ENCODE results near the gene SPATA6L.

Gene SPATA6L, protein sequence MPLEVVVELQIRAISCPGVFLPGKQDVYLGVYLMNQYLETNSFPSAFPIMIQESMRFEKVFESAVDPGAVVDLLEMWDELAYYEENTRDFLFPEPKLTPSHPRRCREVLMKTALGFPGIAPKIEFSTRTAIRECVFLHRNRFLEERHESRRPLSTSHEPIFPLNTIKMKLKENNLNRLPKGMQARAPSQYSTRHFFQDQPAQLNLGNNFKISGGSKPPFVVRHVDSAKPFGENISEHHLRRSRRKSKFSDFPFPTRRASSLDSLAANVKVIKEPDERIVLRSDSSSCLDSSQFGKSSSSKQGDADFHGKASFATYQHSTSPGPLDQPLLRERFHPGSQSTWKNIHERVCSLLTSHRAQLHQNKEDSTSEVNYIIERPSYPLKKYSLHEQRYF

DNA sequence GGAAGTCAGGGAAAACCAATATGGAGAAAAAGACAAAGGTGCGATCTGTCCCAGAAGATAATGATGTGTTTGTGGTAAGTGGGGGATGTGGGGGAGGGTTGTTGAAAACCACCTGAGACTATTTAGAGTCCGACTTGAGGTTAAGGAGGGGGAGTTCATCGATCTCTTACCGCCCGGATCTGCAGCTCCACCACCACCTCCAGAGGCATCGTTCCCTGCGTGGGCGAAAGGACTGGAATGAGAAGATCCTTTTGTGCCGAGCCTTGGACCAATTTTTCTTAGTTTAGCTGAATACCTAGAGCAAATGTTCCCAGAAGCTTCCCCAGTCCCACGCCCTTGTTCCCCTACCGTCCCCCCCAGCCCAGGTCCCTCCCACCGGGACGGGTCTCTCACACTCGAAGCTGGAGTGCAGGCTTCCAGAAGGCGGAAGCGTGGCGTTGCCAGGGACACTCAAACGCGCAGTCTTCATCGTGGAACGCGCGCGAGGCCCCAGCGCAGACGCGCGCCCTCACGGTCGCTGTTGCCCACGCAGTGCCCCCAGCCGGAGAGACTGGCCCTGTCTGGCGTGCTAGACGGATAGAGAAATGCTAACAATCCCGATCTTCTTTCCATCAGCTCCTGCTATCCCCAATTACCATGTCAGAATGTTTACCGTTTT lies at the start of gene SPATA6L:
SPATA6L (minus strand) TSS at position 439 of the 658 bp plus-strand sequence; CDS start at position 209, 230 bp downstream.
- peak in 2 of 4 experiments; percentile 22 to 24 for DNase-seq (ENCODE audit: low read depth in 4 of 4, low spot score in 1 of 4)

DNA sequence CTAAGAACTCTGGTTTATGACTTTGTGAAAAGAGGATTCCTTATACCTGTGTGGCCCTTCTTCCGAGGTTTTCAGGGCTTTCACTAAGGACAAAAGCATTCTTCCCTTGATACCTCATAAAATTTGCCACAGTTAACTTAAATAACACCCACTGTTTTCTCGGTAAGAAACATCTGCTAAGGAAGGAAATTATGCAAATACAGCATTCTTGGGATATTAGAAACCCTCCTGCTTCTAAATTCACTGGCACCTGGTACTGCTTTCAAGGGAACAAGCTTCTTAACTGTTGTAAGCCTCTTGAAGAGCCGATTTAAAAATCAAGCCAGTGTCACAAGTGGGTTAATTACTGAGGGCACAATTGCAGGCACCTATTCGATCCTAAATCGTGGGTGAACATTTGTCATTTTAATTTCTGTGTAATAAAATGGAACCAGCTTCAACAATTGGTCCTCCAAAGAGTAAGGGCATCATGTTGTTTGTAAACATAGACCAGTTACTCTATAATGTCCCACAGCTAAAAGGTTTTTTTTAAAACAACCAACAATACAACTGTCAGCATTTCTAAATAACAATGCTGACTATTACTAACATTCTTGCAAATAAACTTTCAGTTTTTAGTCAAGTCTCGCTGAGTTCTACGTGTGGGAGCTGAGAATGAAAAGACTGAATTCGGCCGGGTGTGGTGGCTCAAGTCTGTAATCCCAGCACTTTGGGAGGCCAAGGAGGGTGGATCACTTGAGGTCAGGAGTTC lies 48.2 kb upstream of the SPATA6L start:
- no peak for DNase-seq (ENCODE audit: low read depth in 4 of 4, low spot score in 1 of 4)

DNA sequence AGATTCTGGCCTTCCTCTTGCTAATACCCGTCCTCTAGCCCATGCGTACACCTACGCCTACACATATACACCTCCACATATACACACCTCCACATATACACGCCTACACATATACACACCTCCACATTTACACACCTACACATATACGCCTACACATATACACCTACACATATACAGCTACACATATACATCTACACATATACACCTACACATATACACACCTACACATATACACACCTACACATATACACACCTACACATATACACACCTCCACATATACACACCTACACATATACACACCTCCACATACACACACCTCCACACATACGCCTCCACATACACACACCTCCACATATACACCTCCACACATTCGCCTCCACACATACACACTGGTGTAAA lies 47.6 kb upstream of the SPATA6L start:
- no peak for DNase-seq (ENCODE audit: low read depth in 4 of 4, low spot score in 1 of 4)

DNA sequence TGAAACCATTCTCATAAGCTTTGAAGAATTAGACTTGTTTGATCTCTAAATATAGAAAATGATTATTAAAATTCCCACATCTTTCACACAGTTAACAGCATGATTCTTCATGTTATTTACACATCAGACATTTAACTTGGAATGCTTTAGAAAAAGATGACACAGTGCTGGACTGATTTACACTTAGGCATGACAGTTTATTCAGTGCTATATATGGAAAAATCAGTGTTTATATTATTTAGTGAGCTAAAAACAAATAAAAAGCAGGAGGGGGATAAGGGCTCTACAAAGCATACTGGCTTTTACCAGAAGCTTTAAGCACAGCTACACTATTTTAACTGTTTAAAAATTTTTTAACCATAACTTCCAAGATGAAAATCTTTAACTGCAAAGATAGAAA lies 43.1 kb upstream of the SPATA6L start:
- DNase-seq (ENCODE audit: low read depth in 4 of 4, low spot score in 1 of 4), result no peak

DNA sequence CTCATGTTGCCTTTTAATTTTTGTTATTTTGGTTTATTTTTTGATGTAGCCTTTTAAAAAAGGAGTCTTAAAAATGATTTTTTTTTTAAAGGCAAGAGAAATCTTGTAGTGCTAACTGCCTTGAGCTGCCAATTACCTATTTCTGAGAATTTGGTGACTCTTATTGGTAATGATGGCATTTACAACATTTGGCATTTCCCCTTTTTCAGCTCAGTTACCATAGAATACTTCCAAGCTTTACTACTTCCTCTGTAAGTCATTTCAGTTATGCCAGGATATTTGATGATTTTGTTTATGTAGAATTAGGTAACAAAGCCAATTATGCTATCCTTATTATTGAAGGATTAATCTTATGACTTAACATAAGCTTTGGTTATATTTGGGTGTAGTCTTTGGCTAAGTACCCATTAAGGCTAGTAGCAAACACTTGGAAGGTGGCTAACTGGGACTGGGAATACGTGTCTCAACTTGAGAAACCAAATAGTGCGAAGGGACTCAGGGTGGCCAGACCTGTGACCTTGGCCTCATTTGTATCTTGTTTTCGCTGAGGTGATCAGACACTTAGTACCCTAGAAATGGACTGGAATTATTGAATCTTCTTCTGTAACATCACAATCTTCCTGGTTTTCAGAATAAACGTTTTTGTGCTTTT lies 40.8 kb upstream of the SPATA6L start:
- DNase-seq (ENCODE audit: low read depth in 4 of 4, low spot score in 1 of 4), result no peak

DNA sequence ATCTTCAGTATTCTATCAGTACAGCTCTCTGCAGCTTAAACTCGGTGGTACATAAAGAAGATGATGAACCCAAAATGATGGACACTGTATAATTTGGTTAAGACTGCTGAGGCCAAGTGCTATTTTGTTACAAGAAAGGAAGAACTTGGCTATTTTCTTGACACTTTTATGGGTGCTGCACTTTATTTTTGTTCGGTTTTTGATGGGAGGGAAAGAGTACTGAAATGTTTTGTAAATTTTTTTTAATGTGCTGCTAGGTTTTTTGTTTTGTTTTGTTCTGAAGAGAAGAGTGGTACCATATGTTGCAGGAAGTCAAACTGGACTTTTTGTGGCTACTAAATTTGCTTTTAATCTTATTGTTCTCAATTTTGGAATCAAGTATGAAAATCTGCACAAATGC lies 39.7 kb upstream of the SPATA6L start:
- DNase-seq (ENCODE audit: low read depth in 4 of 4, low spot score in 1 of 4), result no peak

DNA sequence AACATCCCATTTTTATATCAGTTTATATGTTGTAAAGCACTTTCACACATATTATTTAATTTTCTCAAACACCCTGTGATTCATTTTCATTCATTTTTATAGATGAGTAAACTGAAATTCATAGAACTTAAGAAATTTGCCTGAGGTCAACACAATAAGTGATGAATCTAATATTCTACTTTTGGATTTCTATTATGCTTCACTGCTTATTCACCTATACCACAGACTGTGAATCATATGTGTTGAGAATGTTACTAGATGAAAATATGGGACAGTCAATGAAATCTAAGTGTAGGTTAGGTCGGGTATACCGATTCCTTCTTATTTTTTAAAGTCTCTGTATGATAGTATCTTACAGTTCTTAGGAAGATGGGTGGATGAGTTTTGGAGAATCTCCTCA lies 37.8 kb upstream of the SPATA6L start:
- no peak for DNase-seq (ENCODE audit: low read depth in 4 of 4, low spot score in 1 of 4)

DNA sequence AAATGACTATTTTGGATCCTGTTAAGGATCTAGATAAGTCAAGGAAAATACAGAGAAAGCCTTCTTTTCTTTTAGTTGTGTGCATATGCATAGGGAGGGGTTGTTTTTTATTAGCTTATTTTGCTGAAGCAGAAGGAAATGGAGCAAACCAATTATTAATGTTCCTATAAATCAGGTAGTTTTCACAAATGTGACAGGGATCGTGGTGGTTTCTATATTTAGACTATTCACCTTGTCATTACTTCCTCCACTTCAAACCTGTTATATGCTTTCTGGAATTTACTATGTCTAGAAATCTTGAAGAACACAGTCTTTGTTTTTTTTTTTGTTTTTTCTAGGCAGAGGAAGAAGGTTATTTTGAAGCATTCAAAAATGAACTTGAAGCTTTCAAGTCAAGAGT lies 35.2 kb upstream of the SPATA6L start:
- no peak for DNase-seq (ENCODE audit: low read depth in 4 of 4, low spot score in 1 of 4)

DNA sequence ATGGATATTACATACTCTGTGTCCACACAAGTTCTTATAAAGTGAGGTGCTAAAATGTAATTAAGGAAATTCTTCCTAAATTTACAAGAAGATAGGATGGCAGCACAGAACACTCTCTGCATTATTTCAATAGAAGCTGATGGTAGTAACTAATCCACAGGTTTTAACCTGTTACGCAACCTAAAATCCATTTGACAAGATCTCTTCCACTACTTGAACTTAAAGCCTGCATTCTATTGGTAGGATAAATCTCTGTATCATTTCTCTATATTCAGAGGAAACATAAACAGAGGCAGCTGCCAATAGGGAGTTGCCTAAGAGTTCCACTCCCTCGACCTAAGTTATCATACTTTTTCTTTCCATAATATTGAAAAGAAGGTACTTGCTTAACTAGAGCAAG lies 34.7 kb upstream of the SPATA6L start:
- no peak for DNase-seq (ENCODE audit: low read depth in 4 of 4, low spot score in 1 of 4)

DNA sequence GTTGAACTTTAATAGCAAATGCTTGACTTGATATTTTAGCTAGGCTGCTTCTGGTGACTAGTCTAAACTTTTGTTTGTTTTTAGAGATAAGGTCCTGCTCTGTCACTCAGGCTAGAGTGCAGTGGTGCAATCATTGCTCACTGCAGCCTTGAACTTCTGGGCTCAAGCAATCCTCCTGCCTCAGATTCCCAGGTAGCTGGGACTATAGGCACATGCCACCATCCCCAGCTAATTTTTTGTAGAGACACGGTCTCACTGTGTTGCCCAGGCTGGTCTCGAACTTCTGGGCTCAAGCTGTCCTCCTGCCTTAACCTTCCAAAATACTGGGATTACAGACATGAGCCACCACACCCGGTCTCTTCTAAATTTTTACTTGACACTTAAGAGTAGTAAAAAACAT lies 33.8 kb upstream of the SPATA6L start:
- DNase-seq (ENCODE audit: low read depth in 4 of 4, low spot score in 1 of 4), result no peak

DNA sequence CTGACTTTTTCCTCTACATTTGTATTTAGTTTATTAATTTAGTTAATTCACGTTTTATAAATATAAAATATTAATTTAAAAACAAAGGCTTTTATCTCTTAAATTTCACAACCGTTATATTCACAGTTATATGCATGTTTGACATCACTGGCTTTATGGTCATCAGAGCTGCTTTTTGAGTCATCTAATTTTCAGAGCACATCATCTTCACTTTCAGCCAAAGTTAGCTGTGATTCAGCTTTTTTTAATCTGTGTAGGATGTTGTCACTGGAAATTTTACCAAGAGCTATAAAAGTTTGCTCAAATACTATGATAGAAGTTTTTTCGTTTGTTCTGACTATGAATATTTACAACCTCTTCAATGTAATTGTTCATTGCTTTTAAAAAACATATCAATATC lies 25.5 kb upstream of the SPATA6L start:
- no peak for DNase-seq (ENCODE audit: low read depth in 4 of 4, low spot score in 1 of 4)

DNA sequence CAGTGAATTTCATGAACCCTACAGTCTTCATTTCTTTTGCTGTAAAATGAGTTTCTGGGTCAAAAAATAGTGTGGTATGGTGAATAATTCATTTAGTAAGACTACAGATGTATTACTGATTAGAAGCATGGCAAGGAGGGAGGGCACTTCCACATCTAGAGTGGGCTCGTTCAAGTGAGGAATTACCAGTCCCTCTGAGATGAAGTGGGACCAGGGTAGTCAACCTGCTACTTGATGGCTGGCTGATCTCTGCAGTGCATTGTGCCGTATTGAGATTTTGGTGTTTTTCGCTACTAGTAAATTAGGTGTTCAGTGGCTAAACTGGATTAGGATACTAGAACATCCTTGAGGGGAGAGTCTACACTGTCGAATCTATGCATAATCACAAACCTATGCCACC lies 23.9 kb upstream of the SPATA6L start:
- DNase-seq (ENCODE audit: low read depth in 4 of 4, low spot score in 1 of 4), result no peak

DNA sequence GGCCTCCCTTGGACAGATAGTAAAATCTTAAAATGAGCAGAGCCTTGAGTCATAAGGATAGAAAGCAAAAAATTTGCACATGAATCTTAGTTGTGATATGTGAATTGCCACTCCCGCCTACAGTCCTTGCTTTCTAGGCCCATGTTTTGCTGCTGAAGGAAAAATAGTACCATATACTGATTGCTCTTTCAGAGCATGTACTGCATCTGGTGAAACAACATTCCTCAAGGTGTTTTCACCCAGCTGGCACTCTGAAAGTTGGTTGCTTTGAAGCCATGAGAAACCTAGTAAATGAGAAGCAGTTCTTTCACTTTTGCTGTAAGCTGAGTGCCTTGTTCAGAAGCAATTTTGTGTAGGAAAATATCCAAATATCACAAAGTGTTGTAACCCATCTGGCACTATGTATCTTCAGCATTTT lies 23.4 kb upstream of the SPATA6L start:
- DNase-seq (ENCODE audit: low read depth in 4 of 4, low spot score in 1 of 4), result no peak

DNA sequence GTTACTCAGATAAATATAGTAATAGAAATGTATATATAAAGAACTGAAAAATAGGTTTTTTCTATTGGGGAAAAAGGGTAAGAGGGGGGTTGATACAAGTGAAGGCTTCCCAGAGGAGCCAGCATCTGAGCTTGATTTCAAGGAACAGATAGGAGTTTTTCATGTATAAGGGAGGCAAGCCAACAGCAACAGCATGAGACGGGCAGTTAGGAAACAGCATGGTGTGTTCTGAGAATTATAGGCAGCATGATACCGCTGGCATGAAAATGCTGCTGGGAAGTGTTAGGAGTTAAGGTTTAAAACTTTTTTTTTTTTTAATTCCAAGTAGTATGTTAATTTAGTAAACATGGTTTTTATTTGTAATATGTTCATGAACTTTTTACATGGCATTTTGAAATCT lies 22.7 kb upstream of the SPATA6L start:
- no peak for DNase-seq (ENCODE audit: low read depth in 4 of 4, low spot score in 1 of 4)

DNA sequence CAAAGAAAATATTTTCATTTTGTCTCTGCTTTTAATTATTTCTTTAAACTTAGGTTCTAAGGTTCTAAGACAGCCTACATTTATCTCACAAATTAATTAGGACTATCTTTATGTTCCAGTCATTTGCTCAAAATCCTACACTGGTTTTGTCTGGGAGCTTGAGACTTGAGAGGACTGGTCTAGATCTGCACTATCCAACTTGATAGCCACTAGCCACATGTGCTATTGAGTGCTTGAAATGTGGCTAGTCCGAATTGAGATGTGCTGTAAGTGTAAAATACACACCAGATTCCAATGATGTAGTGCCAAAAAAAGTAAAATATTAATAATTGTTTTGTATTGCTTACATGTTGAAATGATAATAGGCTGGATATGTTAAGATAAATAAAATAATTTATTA lies 20.3 kb upstream of the SPATA6L start:
- DNase-seq (ENCODE audit: low read depth in 4 of 4, low spot score in 1 of 4), result no peak

DNA sequence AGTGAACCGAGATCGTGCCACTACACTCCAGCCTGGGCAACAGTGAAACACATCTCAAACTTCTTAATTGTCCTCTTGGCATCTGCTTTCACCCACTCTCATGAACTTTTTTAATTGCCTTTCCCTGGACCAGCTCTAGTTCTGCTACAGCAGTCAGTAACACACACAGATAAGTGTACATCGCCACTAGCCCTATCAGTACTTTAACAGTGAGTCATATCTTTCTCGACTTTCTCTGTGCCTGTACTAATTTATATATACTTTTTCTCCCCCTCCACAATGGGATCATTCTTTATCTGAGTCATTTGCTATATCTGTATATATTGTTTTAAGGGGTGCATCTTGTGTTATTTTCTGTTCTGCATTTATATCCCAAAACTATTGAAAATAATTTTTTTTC lies 19.8 kb upstream of the SPATA6L start:
- DNase-seq (ENCODE audit: low read depth in 4 of 4, low spot score in 1 of 4), result no peak

DNA sequence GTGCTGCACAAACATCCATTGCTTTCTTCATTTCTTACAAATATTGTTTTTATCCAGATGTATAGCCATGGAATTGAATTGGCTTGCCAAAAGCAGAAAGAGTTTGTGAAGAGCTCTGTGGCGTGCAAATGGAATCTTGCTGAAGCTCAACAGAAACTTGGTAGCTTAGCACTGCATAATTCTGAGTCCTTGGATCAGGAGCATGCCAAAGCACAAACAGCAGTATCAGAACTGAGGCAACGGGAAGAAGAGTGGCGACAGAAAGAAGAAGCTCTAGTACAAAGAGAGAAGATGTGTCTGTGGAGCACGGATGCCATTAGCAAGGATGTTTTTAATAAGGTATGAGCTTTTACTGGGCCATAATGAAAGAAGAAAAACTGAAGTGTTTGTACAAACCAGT lies 18.5 kb upstream of the SPATA6L start:
- no peak for DNase-seq (ENCODE audit: low read depth in 4 of 4, low spot score in 1 of 4)

DNA sequence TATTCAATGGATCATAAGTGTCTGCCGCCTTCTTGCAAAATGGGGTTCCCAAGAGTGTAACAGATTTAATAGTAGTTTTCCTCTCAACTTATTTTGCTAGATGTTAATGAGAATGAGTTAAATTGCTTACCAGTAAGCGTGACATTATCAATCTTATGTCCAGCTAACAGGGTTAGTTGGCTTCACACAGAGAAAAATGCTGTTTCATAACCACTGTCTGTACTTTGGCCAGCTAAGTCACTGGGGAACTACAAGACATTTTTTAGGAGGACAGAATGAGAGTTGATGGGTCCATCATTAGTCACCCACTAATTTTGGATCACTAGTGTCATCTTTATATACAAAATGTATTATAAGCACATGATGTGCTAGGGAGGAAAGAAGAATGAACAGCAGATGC lies 14.5 kb upstream of the SPATA6L start:
- DNase-seq (ENCODE audit: low read depth in 4 of 4, low spot score in 1 of 4), result no peak

DNA sequence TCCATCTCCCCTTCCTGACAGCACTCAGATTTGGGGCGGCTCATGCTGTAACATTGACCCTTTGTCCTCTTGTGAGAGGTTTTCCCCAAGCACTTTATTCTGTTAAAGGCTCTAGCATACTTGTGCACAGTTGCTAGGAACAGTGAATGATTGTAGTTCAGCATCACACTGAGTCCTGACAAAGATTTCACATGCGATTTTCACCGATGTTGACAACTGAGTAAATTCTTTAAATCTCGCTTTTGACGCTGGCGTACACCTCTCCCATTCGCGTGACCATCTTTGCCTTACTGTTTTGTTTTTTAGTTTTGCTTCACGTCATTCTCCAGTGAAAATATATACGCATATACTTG lies 13.9 kb upstream of the SPATA6L start:
- no peak for DNase-seq (ENCODE audit: low read depth in 4 of 4, low spot score in 1 of 4)

DNA sequence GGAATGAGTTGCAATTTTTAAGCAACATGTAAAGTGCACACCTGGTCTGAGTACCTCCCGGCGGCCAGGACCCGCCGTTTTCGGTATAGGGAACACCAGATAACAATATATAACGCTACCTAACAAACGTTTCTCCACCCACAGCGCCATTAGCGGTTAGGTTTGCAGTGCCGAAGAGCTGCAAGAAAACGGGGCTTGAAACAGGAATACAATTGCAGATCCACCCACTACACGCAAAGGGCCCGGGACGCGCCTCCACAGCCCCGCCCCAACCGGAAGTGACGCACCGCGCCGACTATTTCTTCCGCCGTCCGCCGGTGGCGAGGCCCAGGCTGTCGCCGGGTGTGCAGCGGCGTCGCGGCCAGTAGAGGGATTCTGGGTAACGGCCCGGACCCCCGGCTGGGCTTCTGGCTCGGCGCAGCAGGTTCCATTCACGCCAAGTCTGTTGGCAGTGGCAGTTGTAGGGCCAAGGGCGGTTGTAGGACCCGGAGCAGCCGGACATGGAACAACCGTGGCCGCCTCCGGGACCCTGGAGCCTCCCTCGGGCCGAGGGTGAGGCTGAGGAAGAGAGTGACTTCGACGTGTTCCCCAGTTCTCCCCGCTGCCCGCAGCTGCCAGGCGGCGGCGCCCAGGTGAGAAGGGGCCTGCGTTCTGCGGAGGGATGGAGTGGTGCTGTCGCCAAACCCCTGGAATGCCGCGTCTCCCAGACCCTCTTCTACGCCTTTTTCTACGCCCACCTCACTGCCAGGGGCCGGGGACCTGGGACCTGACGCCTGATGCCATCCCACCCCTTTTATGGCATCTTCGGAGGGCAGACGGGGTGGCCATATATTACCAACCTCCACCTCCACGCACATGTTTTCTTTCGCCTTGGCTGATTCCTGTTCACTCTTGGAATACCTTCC lies 13.2 kb upstream of the SPATA6L start, which contains the start of gene CDC37L1:
CDC37L1 (plus strand) TSS at position 302 of the 905 bp plus-strand sequence; CDS start at position 501, 199 bp downstream.
- peak; percentile 98 to 99 (median 99) for DNase-seq (ENCODE audit: low read depth in 4 of 4, low spot score in 1 of 4)
